ENCODE measurements around the gene OTOA.
"Not testable (repeated sequence)": the region's sequence is repeated elsewhere in the genome, so short reads cannot be mapped to it uniquely, and the experiment has no call there.

Gene OTOA

DNA sequence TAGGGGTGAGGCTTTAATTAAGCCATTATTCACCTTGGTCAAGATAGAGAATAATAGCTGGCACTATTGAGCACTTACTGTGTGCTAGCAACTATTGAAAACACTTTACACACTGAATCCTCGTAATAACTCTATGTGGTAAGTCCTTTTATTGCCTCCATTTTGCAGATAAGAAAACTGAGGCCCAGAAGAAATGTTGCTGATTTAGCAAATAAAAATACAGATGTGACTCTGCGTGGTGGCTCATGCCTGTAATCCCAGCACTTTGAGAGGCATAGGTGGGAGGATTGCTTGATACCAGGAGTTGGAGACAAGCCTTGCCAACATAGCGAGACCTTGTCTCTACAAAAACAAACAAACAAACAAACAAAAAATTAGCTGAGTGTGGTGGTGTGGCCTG lies 19.4 kb downstream of the OTOA start:
- no peak for DNase-seq

GRCh38 chr16:21684199-21684598 lies 20.4 kb downstream of the OTOA start:
- no peak for DNase-seq

GRCh38 chr16:21685034-21685455 lies 21.3 kb downstream of the OTOA start:
- DNase-seq: no peak

DNA sequence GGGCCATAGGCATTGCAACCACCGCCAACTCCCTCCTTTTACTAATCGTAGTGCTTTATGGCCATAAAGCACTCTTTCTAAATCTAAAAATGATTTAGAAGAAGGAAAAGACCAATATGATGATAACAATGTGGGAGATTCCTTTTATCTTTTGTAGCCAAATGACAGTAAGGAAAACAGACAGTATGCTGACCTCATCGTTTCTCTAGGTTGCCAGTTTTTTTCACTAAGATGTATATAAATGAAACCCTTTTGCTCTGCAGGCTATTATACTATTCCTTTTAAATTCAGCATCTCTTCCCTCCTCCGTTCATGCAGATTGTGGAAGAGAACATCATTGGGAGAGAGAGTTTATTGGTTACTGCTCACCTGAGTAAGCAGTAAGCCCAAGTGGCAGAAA lies 25.3 kb downstream of the OTOA start:
- no peak for DNase-seq

DNA sequence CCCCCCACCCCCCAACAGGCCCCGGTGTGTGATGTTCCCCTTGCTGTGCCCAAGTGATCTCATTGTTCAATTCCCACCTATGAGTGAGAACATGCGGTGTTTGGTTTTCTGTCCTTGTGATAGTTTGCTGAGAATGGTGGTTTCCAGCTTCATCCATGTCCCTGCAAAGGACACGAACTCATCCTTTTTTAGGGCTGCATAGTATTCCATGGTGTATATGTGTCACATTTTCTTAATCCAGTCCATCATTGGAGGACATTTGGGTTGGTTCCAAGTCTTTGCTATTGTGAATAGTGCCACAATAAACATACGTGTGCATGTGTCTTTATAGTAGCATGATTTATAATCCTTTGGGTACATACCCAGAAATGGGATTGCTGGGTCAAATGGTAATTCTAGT lies 27.2 kb downstream of the OTOA start:
- not testable (repeated sequence) for DNase-seq

GRCh38 chr16:21694609-21695008 lies 30.8 kb downstream of the OTOA start:
- DNase-seq: no peak

GRCh38 chr16:21697032-21697431 lies 33.3 kb downstream of the OTOA start:
- no peak for DNase-seq

GRCh38 chr16:21698169-21699032 lies 34.6 kb downstream of the OTOA start:
- DNase-seq: no peak

DNA sequence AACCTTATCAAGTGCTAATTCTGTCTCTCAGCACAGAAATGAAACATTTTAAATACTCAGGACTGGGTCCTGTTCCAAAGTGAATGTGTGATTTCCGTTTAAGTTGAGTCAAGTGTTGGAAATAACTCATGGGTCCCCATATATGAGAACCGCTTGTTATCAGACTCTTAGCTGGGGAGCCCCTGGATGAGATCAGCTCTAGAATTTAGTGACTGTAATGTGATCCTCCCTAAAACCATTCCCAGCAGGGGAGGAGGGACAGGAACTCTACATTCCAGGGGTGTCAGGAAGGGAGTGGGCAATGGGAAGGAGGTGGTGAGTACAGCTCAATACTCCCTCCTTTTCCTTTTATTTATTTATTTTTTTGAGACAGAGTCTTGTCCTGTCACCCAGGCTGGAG lies 37.5 kb downstream of the OTOA start:
- no peak for DNase-seq

- no peak for DNase-seq
Observed at GRCh38 chr16:21702276-21702675, 38.5 kb downstream of the OTOA start.

DNA sequence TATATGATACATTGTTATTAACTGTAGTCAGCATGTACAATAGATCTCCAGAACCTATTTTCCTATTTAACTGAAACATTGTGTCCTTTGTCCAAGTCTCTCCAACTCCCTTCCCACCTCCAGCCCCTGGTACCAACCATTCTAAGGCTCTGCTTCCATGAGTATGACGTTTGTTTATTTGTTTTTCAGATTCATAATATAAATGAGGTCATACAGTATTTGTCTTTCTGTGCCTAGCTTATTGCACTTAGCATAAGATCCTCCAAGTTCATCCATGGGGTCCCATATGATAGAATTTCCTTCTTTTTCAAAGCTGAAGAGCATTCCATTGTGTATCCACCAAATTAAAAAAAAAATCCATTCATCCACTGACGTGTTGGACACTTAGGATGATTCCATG lies 39.4 kb downstream of the OTOA start:
- no peak for DNase-seq

- no peak for DNase-seq
Observed at GRCh38 chr16:21703589-21704174, 39.9 kb downstream of the OTOA start.

DNA sequence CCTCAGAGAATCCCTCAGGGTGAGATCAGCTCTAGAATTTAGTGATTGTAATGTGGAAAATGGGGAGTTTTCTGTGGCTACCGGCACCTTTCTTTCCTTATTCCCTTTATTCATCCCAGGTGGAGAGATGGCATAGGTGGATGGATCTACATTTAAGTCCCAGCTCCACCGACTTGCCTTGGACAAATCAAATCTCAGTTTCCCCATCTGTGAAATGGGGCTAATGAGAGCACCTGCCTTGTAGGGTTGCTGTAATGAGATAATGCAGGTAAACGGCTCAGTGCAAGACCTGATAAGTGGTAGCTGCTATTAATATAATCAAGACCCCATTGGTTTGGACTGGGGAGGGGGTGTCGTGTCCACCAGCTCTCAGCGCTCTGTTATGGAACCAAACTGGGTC lies 40.5 kb downstream of the OTOA start:
- no peak for DNase-seq

- no peak for DNase-seq
Observed at GRCh38 chr16:21704733-21705132, 41.0 kb downstream of the OTOA start.

- peak; percentile 54 for DNase-seq
Observed at GRCh38 chr16:21708533-21709115, 44.9 kb downstream of the OTOA start.

DNA sequence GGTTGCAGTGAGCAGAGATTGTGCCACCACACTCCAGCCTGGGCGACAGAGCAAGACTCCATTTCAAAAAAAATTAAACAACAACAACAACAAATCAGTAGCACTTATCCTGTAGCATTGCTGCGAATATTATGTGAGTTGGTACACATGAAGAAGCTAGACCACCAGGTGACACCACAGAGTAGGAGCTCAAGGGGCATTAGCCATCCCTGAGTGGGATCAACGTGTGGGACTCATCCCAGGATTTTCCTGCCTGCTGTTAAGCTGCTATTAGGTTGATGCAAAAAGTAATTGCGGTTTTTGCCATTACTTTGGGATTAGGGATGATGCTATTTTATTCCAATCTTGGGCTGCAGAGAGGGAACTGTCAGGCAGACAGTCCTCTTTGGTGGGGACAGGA lies 47.2 kb downstream of the OTOA start:
- DNase-seq: no peak

GRCh38 chr16:21713549-21714368 lies 50.0 kb downstream of the OTOA start:
- no peak for DNase-seq

- DNase-seq: not testable (repeated sequence)
Observed at GRCh38 chr16:21714369-21714618, 50.5 kb downstream of the OTOA start.

DNA sequence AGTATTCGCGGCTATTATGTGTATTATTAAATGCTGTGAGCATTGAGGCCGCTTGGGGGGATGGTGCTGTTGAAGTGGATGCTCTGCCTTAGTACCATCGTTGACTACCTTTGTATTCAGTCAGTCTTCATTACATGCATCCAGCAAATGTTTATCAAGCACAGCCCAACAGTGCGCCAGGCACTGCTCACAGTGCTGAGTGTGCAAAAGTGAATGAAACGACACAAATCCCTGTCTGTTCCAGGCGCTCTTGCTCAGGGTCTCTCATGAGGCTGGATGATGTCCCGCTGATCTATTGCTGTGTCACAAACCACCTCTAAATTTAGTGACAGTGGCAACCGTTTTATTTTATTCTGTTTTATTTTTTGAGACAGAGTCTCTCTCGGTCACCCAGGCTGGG lies 53.8 kb downstream of the OTOA start:
- no peak for DNase-seq

DNA sequence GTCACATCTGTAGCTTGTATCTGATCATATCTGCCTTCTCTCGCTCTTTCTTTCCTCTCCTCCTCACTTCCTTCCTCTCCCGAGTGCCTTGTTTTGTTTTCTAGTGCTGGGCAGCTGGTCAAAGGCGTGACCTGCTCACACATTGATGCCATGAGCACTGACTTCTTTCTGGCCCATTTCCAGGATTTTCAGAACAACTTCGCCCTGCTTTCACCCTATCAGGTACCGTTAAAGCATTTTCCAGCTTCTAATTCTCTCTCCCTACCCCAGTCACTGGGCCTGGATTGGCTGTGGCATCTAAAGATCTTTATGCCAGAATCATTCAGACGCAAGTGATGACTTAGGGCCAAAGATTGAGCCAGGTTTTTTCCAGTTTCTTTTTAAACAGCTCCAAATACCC lies 55.5 kb downstream of the OTOA start:
- no peak for DNase-seq

GRCh38 chr16:21720533-21720932 lies 56.8 kb downstream of the OTOA start:
- DNase-seq: no peak

DNA sequence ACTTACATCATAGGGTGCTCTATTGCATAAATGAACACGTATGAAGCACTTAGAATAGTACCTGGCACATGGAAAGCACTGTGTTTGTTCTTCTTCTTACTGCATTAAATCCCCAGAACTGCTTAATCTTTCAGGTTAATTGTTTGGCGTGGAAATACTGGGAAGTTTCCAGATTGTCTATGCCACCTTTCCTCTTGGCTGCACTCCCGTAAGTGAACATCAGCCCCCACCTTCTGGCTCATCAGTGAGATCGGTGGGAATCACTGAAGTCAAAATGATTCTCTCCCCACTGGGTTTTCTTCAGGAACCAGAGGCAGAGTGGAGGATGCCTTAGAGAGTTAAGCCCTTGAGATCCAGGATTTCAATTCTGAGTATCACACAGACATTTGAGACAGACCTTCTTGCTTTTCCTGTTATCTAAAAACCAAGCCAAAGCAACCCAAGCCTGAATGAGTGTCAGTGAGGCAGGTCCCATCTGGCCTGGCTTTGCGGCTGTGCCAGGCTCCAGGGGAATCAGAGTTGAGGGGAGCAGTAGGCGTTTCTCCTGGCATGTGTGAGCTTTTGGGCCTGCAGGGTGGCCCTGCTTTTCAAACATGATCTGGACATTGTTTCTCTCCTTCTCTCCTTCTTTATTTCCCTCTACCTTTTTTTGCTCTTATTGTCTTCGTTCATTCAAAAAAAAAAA lies 59.1 kb downstream of the OTOA start:
- no peak for DNase-seq

- DNase-seq: no peak
Observed at GRCh38 chr16:21723532-21723931, 59.8 kb downstream of the OTOA start.

All from NK-92 treated with Interleukin-12 subunit alpha and Interleukin-12 subunit beta, amount 100 ng/mL, for 24 hours (cell line).